HEK293 (cell line): ENCODE results near the gene OR4E2.

ENCODE experiments used
- PRDM1 ChIP-seq: fragments of 450-650 bp; formaldehyde crosslinking; IDR thresholded peaks from 2 replicates; pipeline ENCODE4; 2016; ENCODE audit warnings: missing biosample characterization, missing genetic modification characterization
- SCRT1 ChIP-seq: fragments of 450-650 bp; formaldehyde crosslinking; IDR thresholded peaks from 2 replicates; pipeline ENCODE4 v1.5.1; 2016; ENCODE audit warnings: missing biosample characterization, missing genetic modification characterization, borderline replicate concordance
- ZNF214 ChIP-seq: fragments of 450-650 bp; formaldehyde crosslinking; IDR thresholded peaks from 2 replicates; pipeline ENCODE4 v1.5.1; 2017; ENCODE audit warnings: missing biosample characterization, mild to moderate bottlenecking, missing genetic modification characterization, borderline replicate concordance
- ZNF335 ChIP-seq: fragments of 450-650 bp; formaldehyde crosslinking; conservative IDR thresholded peaks from 2 replicates; pipeline ENCODE4 v1.5.1; 2016; ENCODE audit warnings: missing biosample characterization, missing genetic modification characterization
- ZNF416 ChIP-seq: fragments of 450-650 bp; formaldehyde crosslinking; IDR thresholded peaks from 2 replicates; pipeline ENCODE4 v1.5.1; 2016; ENCODE audit warnings: missing biosample characterization, missing genetic modification characterization
- ZNF423 ChIP-seq: fragments of 450-650 bp; formaldehyde crosslinking; IDR thresholded peaks from 2 replicates; pipeline ENCODE4 v1.5.1; 2016; ENCODE audit warnings: missing biosample characterization, missing genetic modification characterization
- ZNF660 ChIP-seq: fragments of 450-650 bp; IDR thresholded peaks from 2 replicates; pipeline ENCODE4 v1.5.1; 2018; ENCODE audit warnings: missing biosample characterization, mild to moderate bottlenecking, missing genetic modification characterization
- TF ChIP-seq, protein P1 (sequence below): fragments of 450-650 bp; formaldehyde crosslinking; IDR thresholded peaks from 2 replicates; pipeline ENCODE4 v1.5.1; 2016; ENCODE audit warnings: missing biosample characterization, missing genetic modification characterization
- TF ChIP-seq, protein P2 (sequence below): fragments of 450-650 bp; formaldehyde crosslinking; IDR thresholded peaks from 2 replicates; pipeline ENCODE4 v1.5.1; 2016; ENCODE audit warnings: missing biosample characterization, missing genetic modification characterization
- TF ChIP-seq, protein P3 (sequence below): fragments of 450-650 bp; formaldehyde crosslinking; IDR thresholded peaks from 2 replicates; pipeline ENCODE4 v1.5.1; 2016; ENCODE audit warnings: missing biosample characterization, missing genetic modification characterization
- TF ChIP-seq, protein P4 (sequence below): fragments of 450-650 bp; formaldehyde crosslinking; IDR thresholded peaks from 2 replicates; pipeline ENCODE4 v1.5.1; 2017; ENCODE audit warnings: missing biosample characterization, missing genetic modification characterization

DNA sequence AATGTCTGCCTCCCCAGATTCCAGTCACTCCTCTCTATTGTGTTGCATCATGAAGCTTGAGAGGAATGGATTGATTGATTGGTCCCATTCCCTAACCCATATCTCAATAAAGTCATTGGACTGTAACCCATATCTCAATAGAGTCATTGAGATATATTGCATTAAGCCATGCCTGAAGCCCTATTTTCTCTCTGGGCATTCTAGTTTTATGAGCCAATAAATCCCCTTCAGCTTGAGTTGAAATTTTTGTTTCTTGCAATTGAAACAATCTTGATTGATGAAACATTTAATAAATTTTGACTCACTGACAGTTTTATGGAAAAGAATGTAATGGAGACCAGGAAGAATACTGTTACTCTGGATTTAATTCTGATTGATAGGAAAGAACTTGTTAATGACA, 40.8 kb downstream of the OR4E2 start:
- TF ChIP-seq, protein P1, sequence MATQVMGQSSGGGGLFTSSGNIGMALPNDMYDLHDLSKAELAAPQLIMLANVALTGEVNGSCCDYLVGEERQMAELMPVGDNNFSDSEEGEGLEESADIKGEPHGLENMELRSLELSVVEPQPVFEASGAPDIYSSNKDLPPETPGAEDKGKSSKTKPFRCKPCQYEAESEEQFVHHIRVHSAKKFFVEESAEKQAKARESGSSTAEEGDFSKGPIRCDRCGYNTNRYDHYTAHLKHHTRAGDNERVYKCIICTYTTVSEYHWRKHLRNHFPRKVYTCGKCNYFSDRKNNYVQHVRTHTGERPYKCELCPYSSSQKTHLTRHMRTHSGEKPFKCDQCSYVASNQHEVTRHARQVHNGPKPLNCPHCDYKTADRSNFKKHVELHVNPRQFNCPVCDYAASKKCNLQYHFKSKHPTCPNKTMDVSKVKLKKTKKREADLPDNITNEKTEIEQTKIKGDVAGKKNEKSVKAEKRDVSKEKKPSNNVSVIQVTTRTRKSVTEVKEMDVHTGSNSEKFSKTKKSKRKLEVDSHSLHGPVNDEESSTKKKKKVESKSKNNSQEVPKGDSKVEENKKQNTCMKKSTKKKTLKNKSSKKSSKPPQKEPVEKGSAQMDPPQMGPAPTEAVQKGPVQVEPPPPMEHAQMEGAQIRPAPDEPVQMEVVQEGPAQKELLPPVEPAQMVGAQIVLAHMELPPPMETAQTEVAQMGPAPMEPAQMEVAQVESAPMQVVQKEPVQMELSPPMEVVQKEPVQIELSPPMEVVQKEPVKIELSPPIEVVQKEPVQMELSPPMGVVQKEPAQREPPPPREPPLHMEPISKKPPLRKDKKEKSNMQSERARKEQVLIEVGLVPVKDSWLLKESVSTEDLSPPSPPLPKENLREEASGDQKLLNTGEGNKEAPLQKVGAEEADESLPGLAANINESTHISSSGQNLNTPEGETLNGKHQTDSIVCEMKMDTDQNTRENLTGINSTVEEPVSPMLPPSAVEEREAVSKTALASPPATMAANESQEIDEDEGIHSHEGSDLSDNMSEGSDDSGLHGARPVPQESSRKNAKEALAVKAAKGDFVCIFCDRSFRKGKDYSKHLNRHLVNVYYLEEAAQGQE (tag by site-specific recombination) = no peak
- TF ChIP-seq, protein P2, sequence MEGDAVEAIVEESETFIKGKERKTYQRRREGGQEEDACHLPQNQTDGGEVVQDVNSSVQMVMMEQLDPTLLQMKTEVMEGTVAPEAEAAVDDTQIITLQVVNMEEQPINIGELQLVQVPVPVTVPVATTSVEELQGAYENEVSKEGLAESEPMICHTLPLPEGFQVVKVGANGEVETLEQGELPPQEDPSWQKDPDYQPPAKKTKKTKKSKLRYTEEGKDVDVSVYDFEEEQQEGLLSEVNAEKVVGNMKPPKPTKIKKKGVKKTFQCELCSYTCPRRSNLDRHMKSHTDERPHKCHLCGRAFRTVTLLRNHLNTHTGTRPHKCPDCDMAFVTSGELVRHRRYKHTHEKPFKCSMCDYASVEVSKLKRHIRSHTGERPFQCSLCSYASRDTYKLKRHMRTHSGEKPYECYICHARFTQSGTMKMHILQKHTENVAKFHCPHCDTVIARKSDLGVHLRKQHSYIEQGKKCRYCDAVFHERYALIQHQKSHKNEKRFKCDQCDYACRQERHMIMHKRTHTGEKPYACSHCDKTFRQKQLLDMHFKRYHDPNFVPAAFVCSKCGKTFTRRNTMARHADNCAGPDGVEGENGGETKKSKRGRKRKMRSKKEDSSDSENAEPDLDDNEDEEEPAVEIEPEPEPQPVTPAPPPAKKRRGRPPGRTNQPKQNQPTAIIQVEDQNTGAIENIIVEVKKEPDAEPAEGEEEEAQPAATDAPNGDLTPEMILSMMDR (tag by site-specific recombination) = no peak
- TF ChIP-seq ZNF660 (tag by site-specific recombination) (no peak), ZNF214 (tag by site-specific recombination) (no peak), ZNF416 (tag by site-specific recombination) (no peak), ZNF423 (peak; percentile 54; the same call in 1 of the 2 replicates), ZNF335 (no peak), SCRT1 (tag by site-specific recombination) (no peak), PRDM1 (tag by site-specific recombination) (no peak)
- TF ChIP-seq, protein P3, sequence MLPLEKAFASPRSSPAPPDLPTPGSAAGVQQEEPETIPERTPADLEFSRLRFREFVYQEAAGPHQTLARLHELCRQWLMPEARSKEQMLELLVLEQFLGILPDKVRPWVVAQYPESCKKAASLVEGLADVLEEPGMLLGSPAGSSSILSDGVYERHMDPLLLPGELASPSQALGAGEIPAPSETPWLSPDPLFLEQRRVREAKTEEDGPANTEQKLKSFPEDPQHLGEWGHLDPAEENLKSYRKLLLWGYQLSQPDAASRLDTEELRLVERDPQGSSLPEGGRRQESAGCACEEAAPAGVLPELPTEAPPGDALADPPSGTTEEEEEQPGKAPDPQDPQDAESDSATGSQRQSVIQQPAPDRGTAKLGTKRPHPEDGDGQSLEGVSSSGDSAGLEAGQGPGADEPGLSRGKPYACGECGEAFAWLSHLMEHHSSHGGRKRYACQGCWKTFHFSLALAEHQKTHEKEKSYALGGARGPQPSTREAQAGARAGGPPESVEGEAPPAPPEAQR = no peak
- TF ChIP-seq, protein P4, sequence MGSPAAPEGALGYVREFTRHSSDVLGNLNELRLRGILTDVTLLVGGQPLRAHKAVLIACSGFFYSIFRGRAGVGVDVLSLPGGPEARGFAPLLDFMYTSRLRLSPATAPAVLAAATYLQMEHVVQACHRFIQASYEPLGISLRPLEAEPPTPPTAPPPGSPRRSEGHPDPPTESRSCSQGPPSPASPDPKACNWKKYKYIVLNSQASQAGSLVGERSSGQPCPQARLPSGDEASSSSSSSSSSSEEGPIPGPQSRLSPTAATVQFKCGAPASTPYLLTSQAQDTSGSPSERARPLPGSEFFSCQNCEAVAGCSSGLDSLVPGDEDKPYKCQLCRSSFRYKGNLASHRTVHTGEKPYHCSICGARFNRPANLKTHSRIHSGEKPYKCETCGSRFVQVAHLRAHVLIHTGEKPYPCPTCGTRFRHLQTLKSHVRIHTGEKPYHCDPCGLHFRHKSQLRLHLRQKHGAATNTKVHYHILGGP (tag by site-specific recombination) = 0 out of 2 replicates have a peak, but pooled peaks have one; percentile 41
